ENCODE measurements around the gene SEPHS2. TPM values are rescaled to one million over a fixed set of nuclear protein-coding genes. Genes with fewer than 3 reads are reported as not detected.
"Not testable (repeated sequence)": the region's sequence is repeated elsewhere in the genome, so short reads cannot be mapped to it uniquely, and the experiment has no call there.

The SEPHS2 gene
- total RNA-seq, 1 donor from 2014 or later = 7.3 TPM

DNA sequence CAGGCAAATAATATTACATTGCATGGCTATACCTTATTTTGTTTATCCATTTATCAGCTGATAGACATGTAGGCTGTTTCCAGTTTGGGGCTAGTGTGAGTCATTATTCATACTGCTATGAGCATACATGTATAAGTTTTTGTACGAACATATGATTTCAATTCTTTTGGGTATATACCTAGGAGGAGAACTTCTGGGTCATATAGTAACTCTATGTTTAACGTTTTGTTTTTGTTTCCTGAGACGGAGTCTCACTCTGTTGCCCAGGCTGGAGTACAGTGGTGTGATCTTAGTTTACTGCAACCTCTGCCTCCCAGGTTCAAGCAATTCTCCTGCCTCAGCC is 24.5 kb upstream of the SEPHS2 start:
- H3K9me3 ChIP-seq (ENCODE audit: control insufficient read depth in 3 of 3, low read length in 3 of 3) = no peaks in the 10 kb centered on the region
- no peaks in the 10 kb centered on the region for H3K4me1 ChIP-seq (ENCODE audit: control insufficient read depth in 3 of 3, insufficient read depth in 3 of 3, low read length in 3 of 3)
- H3K4me3 ChIP-seq (ENCODE audit: low read length in 3 of 3) = no peak overlapping the region
- no peak overlapping the region for H3K27ac ChIP-seq (ENCODE audit: low read depth, low read length)
- peaks cover 19 to 26% (median 24%) of the 10 kb centered on the region in 3 donors for H3K27me3 ChIP-seq (ENCODE audit: control insufficient read depth in 3 of 3, insufficient read depth in 3 of 3, low read length in 3 of 3)
- H3K36me3 ChIP-seq (ENCODE audit: control insufficient read depth in 3 of 3, insufficient read depth in 3 of 3, low read length in 3 of 3) = no peaks in the 10 kb centered on the region
- no peak overlapping the region for H3K9ac ChIP-seq (ENCODE audit: low read depth in 1 of 3, low read length in 3 of 3)

DNA sequence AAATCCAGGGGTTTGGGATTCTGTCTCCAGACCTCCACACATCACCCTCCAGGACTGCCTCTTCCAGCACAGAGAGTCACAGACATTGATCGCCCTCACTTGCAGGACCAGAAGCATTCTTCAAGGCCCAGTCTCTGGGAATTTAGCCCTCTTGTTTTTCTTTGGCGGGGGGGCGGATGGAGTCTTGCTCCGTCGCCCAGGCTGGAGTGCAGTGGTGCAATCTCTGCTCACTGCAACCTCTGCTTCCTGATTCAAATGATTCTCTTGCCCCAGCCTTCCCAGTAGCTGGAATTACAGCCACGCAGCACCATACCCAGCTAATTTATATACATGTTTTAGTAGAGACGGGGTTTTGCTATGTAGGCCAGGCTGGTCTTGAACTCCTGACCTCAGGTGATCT is 18.4 kb upstream of the SEPHS2 start:
- H3K36me3 ChIP-seq (ENCODE audit: control insufficient read depth in 3 of 3, insufficient read depth in 3 of 3, low read length in 3 of 3) = no peaks in the 10 kb centered on the region
- no peaks in the 10 kb centered on the region for H3K4me1 ChIP-seq (ENCODE audit: control insufficient read depth in 3 of 3, insufficient read depth in 3 of 3, low read length in 3 of 3)
- H3K4me3 ChIP-seq (ENCODE audit: low read length in 3 of 3) = no peak overlapping the region
- no peaks in the 10 kb centered on the region for H3K27me3 ChIP-seq (ENCODE audit: control insufficient read depth in 3 of 3, insufficient read depth in 3 of 3, low read length in 3 of 3)
- H3K9ac ChIP-seq (ENCODE audit: low read depth in 1 of 3, low read length in 3 of 3) = no peak overlapping the region
- no peak overlapping the region for H3K27ac ChIP-seq (ENCODE audit: low read depth, low read length)
- H3K9me3 ChIP-seq (ENCODE audit: control insufficient read depth in 3 of 3, low read length in 3 of 3) = no peaks in the 10 kb centered on the region

- H3K36me3 ChIP-seq (ENCODE audit: control insufficient read depth in 3 of 3, insufficient read depth in 3 of 3, low read length in 3 of 3) = not testable (repeated sequence)
Measured at GRCh38 chr16:30461426-30461825, 15.8 kb upstream of the SEPHS2 start.

DNA sequence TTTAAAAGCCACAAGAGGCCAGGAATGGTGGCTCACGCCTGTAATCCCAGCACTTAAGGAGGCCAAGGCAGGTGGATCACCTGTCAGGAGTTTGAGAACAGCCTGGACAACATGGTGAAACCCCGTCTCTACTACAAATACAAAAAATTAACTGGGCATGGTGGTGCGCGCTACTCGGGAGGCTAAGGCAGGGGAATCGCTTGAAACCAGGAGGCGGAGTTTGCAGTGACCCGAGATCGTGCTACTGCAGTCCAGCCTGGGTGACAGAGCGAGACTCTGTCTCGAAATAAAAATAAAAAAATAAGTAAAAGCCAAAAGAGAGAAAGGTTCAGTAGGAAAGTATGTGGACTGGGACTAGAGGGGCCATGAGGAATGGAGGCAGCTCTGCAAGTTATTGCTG is 13.8 kb upstream of the SEPHS2 start:
- Histone ChIP-seq H3K9me3 (ENCODE audit: control insufficient read depth in 3 of 3, low read length in 3 of 3) (no peaks in the 10 kb centered on the region), H3K9ac (ENCODE audit: low read depth in 1 of 3, low read length in 3 of 3) (no peak overlapping the region), H3K4me3 (ENCODE audit: low read length in 3 of 3) (no peak overlapping the region), H3K27ac (ENCODE audit: low read depth, low read length) (no peak overlapping the region), H3K36me3 (ENCODE audit: control insufficient read depth in 3 of 3, insufficient read depth in 3 of 3, low read length in 3 of 3) (no peaks in the 10 kb centered on the region), H3K4me1 (ENCODE audit: control insufficient read depth in 3 of 3, insufficient read depth in 3 of 3, low read length in 3 of 3) (no peaks in the 10 kb centered on the region), H3K27me3 (ENCODE audit: control insufficient read depth in 3 of 3, insufficient read depth in 3 of 3, low read length in 3 of 3) (no peaks in the 10 kb centered on the region)

More at GRCh38 chr16:30461426-30461825, 15.8 kb upstream of the SEPHS2 start:
- H3K27me3 ChIP-seq (ENCODE audit: control insufficient read depth in 3 of 3, insufficient read depth in 3 of 3, low read length in 3 of 3); H3K4me3 ChIP-seq (ENCODE audit: low read length in 3 of 3); H3K27ac ChIP-seq (ENCODE audit: low read depth, low read length); H3K9ac ChIP-seq (ENCODE audit: low read depth in 1 of 3, low read length in 3 of 3); H3K9me3 ChIP-seq (ENCODE audit: control insufficient read depth in 3 of 3, low read length in 3 of 3); H3K4me1 ChIP-seq (ENCODE audit: control insufficient read depth in 3 of 3, insufficient read depth in 3 of 3, low read length in 3 of 3): not testable (repeated sequence)

DNA sequence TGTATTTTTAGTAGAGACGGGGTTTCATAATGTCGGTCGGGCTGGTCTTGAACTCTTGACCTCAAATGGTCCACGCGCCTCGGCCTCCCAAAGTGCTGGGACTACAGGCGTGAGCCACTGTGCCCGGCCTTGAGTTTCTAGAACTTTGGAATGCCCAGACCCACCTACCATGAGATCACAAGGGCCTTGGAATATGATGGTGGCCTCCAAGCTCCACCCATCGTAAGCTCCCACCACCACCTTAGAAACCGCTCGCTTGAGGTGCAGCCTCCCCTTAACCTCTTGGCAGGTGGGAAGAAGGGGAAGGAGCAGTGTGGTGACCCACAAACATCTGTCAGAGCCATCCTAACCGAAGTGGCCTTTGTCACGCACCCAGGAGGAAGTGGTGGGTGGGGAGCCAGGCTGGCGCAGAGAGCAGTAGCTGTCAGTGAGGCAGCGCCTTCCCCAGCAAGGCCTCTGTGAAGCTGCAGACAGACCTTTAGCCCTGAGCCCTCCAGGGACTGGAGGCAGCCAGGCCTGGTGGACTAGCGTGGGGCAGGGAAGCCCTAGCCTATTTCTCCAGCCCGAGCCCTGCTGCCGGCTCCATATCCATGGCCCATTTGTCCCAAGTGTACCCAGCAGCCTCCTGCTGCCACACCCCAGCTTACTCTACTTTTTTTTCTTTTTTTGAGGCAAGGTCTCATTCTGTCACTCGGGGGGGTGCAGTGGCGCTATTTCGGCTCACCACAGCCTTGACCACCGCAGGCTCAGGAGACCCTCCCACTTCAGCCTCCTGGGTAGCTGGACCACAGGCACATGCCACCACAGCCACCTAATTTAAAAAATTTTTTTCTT is 13.1 kb upstream of the SEPHS2 start:
- H3K9me3 ChIP-seq (ENCODE audit: control insufficient read depth in 3 of 3, low read length in 3 of 3) = no peaks in the 10 kb centered on the region
- H3K9ac ChIP-seq (ENCODE audit: low read depth in 1 of 3, low read length in 3 of 3) = no peak overlapping the region
- H3K27ac ChIP-seq (ENCODE audit: low read depth, low read length) = no peak overlapping the region
- H3K4me1 ChIP-seq (ENCODE audit: control insufficient read depth in 3 of 3, insufficient read depth in 3 of 3, low read length in 3 of 3) = no peaks in the 10 kb centered on the region
- H3K36me3 ChIP-seq (ENCODE audit: control insufficient read depth in 3 of 3, insufficient read depth in 3 of 3, low read length in 3 of 3) = no peaks in the 10 kb centered on the region
- no peak overlapping the region for H3K4me3 ChIP-seq (ENCODE audit: low read length in 3 of 3)
- no peaks in the 10 kb centered on the region for H3K27me3 ChIP-seq (ENCODE audit: control insufficient read depth in 3 of 3, insufficient read depth in 3 of 3, low read length in 3 of 3)

DNA sequence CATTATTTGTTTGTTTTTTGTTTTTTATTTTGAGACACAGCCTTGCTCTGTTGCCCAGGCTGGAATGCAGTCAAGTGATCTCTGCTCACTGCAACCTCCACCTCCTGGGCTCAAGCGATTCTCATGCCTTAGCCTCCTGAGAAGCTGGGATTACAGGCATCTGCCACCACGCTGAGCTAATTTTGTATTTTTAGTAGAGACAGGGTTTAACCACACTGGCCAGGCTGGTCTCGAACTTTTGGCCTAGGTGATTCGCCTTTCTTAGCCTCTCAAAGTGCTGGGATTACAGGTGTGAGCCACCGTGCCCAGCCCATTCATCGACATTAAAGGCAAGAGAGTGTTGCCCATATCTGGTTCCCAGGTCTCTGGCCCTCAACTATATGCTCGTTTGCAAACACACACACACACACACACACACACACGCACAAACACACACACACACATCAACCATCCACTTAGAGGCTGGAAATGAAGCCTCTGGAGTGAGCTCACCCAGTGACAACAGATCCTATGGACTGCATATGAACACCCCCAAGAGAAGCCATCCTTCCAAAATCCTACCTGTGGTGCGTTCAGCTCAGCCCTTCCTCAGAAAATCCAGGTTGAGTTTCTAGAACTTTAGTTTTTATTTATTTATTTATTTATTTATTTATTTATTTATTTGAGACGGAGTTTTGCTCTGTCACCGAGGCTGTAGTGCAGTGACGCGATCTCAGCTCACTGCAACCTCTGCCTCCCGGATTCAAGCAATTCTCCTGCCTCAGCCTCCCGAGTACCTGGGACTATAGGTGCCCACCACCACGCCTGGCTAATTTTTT is 12.3 kb upstream of the SEPHS2 start:
- H3K9me3 ChIP-seq (ENCODE audit: control insufficient read depth in 3 of 3, low read length in 3 of 3) = no peaks in the 10 kb centered on the region
- H3K4me1 ChIP-seq (ENCODE audit: control insufficient read depth in 3 of 3, insufficient read depth in 3 of 3, low read length in 3 of 3) = no peaks in the 10 kb centered on the region
- H3K4me3 ChIP-seq (ENCODE audit: low read length in 3 of 3) = no peak overlapping the region
- H3K36me3 ChIP-seq (ENCODE audit: control insufficient read depth in 3 of 3, insufficient read depth in 3 of 3, low read length in 3 of 3) = no peaks in the 10 kb centered on the region
- no peak overlapping the region for H3K27ac ChIP-seq (ENCODE audit: low read depth, low read length)
- no peak overlapping the region for H3K9ac ChIP-seq (ENCODE audit: low read depth in 1 of 3, low read length in 3 of 3)
- H3K27me3 ChIP-seq (ENCODE audit: control insufficient read depth in 3 of 3, insufficient read depth in 3 of 3, low read length in 3 of 3) = no peaks in the 10 kb centered on the region

- Histone ChIP-seq H3K9ac (ENCODE audit: low read depth in 1 of 3, low read length in 3 of 3) (no peak overlapping the region), H3K27ac (ENCODE audit: low read depth, low read length) (no peak overlapping the region), H3K9me3 (ENCODE audit: control insufficient read depth in 3 of 3, low read length in 3 of 3) (no peaks in the 10 kb centered on the region), H3K36me3 (ENCODE audit: control insufficient read depth in 3 of 3, insufficient read depth in 3 of 3, low read length in 3 of 3) (no peaks in the 10 kb centered on the region), H3K4me3 (ENCODE audit: low read length in 3 of 3) (no peak overlapping the region), H3K4me1 (ENCODE audit: control insufficient read depth in 3 of 3, insufficient read depth in 3 of 3, low read length in 3 of 3) (no peaks in the 10 kb centered on the region), H3K27me3 (ENCODE audit: control insufficient read depth in 3 of 3, insufficient read depth in 3 of 3, low read length in 3 of 3) (no peaks in the 10 kb centered on the region)
Measured at GRCh38 chr16:30457256-30457655, 11.6 kb upstream of the SEPHS2 start.

DNA sequence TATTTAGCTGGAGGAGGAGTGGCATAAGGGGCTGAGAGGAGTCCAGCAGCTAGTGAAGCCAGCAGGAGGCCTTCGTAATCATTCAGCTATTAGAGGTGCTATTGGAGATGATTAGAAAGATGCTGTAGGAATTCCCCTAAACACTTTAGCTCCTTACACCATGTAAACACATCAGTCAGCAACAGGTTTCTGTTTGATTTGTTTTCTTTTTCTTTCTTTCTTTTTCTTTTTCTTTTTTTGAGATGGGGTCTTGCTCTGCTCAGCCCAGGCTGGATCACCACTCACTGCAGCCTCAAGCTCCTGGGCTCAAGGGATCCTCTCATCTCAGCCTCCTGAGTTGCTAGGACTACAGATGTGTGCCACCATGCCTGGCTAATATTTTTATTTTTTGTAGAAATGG is 10.6 kb upstream of the SEPHS2 start:
- Histone ChIP-seq H3K27ac (ENCODE audit: low read depth, low read length) (no peak overlapping the region), H3K27me3 (ENCODE audit: control insufficient read depth in 3 of 3, insufficient read depth in 3 of 3, low read length in 3 of 3) (no peaks in the 10 kb centered on the region), H3K36me3 (ENCODE audit: control insufficient read depth in 3 of 3, insufficient read depth in 3 of 3, low read length in 3 of 3) (no peaks in the 10 kb centered on the region), H3K4me3 (ENCODE audit: low read length in 3 of 3) (no peak overlapping the region), H3K4me1 (ENCODE audit: control insufficient read depth in 3 of 3, insufficient read depth in 3 of 3, low read length in 3 of 3) (no peaks in the 10 kb centered on the region), H3K9me3 (ENCODE audit: control insufficient read depth in 3 of 3, low read length in 3 of 3) (no peaks in the 10 kb centered on the region), H3K9ac (ENCODE audit: low read depth in 1 of 3, low read length in 3 of 3) (no peak overlapping the region)

GRCh38 chr16:30452709-30453580 is 7.3 kb upstream of the SEPHS2 start:
- not testable (repeated sequence) for H3K27me3 ChIP-seq (ENCODE audit: control insufficient read depth in 3 of 3, insufficient read depth in 3 of 3, low read length in 3 of 3); H3K27ac ChIP-seq (ENCODE audit: low read depth, low read length); H3K9me3 ChIP-seq (ENCODE audit: control insufficient read depth in 3 of 3, low read length in 3 of 3); H3K9ac ChIP-seq (ENCODE audit: low read depth in 1 of 3, low read length in 3 of 3); H3K4me3 ChIP-seq (ENCODE audit: low read length in 3 of 3); H3K36me3 ChIP-seq (ENCODE audit: control insufficient read depth in 3 of 3, insufficient read depth in 3 of 3, low read length in 3 of 3); H3K4me1 ChIP-seq (ENCODE audit: control insufficient read depth in 3 of 3, insufficient read depth in 3 of 3, low read length in 3 of 3)

DNA sequence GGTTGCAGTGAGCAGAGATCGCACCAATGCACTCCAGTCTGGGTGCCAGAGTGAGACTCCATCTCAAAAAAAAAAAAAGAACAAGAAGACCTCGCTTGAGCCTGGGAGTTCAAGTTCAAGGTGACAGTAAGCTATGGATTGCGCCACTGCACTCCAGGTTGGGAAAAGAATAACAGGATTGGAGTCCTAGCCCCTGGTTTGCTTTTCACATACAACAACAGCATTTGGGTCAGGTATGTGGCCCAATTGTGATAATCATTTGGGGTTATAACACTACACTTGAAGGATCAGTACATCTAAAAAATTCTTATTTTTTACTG is 3.4 kb upstream of the SEPHS2 start:
- Histone ChIP-seq H3K27me3 (ENCODE audit: control insufficient read depth in 3 of 3, insufficient read depth in 3 of 3, low read length in 3 of 3) (no peaks in the 10 kb centered on the region), H3K4me1 (ENCODE audit: control insufficient read depth in 3 of 3, insufficient read depth in 3 of 3, low read length in 3 of 3) (peaks cover 12 to 15% (median 15%) of the 10 kb centered on the region in 3 donors), H3K9ac (ENCODE audit: low read depth in 1 of 3, low read length in 3 of 3) (no peak overlapping the region), H3K36me3 (ENCODE audit: control insufficient read depth in 3 of 3, insufficient read depth in 3 of 3, low read length in 3 of 3) (peaks cover 0 to 6% (median 0%) of the 10 kb centered on the region in 3 donors), H3K27ac (ENCODE audit: low read depth, low read length) (no peak overlapping the region), H3K4me3 (ENCODE audit: low read length in 3 of 3) (no peak overlapping the region), H3K9me3 (ENCODE audit: control insufficient read depth in 3 of 3, low read length in 3 of 3) (no peaks in the 10 kb centered on the region)
